Raji (cell line): ENCODE data around the gene TUT1.

Source experiments
- POLR2A ChIP-seq: IDR thresholded peaks from 2 replicates; pipeline ENCODE4 v1.6.1; 2011; ENCODE audit warnings: low read depth, low read length, control low read depth; ENCODE audit not compliant: insufficient read depth

Gene TUT1

DNA sequence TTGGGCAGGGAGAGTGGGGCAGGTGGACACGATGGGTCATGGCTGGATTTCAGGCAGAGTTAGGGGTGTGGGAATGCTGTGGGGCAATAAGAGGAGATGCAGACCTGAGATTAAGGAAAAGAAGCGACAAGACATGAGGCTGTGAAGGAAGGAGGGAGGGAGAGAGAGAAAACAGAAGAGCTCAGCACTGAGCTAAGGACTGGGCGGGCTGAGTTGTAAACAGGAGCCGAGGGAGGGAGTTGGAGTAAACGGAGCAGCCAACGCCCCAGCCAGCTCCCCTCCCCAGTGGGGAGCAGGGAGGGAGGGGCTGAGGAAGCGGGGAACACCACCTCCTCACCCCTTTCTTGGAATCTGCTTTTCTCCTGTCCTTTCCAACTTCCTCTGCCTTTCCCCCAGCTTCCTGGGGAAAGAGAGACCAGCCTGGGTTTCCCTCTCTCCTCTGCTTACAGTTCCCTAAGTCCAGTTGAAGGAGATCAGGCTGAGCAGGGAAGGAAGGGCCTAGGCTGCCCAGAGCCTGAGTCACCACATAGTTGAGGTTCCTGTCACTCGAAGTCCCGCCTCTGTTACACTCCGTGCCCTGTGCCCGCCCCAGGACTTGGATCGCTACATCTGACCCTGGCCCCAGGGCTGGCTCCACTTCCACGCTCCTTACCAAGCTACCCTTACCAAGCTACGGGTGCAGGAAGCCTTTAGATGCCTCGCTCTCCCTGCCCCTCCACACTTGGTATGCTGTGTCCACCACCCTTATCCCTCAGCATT lies 38.1 kb downstream of the TUT1 start:
- no peak for TF ChIP-seq POLR2A

DNA sequence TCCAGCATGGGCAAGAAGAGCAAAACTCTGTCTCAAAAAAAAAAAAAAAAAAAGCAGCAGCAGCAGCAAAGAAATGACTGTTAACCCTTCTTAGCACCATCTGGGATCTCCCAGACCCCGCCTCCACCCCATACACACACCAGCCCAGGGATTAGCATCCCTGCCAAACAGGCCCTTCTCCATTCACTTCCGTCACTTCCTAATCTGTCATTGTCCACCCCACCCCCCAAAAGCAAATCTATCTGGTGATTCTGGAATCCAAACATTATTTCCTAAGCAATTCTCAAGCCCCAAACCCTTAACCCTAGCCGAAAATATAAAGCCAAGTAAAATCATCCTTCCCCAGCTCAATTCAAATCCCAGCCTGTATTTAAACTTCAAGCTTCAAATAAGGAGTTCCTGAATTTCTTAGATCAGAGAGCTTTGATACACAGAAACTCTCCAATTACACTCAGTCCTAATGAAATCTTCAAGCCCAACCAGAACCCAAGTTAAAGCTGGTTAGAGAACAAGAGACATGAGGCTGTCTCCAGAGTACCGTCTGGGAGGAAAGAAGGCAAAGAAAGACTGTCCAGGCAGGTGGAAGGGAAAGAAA lies 38.7 kb downstream of the TUT1 start:
- TF ChIP-seq POLR2A, result no peak

DNA sequence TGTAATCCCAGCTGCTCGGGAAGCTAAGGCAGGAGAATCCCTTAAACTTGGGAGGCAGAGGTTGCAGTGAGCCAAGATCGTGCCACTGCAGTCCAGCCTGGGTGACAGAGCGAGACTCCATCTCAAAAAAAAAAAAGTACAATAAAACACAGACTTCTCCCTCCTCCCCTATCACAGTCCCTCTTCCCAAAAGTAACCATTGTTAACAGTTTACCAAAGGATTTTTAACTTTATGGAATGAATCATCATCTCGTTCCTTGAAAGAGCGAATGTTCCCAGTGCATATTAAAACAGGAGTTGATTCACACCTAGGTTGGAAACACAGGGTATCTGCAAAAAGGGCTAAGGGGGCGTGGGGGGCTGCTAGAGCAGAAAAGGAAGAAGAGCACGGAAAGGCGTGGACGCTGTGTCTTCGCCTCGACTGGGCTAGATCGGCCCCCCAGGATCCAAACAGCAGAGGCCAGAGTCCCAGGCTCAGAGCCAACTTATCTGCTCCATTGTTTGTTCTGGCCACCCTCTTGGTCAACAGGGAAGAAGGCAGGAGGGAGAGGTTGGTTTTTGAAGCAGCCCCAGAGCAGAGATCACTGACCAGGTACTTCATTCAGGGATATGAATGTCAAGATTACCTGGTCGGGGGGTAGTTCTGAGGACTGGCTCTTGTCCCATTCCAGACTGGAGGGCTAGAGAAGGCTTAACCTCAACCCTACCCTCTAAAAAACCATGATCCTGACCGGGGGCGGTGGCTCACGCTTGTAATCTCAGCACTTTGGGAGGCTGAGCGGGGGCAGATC lies 42.6 kb downstream of the TUT1 start:
- TF ChIP-seq POLR2A, result no peak

DNA sequence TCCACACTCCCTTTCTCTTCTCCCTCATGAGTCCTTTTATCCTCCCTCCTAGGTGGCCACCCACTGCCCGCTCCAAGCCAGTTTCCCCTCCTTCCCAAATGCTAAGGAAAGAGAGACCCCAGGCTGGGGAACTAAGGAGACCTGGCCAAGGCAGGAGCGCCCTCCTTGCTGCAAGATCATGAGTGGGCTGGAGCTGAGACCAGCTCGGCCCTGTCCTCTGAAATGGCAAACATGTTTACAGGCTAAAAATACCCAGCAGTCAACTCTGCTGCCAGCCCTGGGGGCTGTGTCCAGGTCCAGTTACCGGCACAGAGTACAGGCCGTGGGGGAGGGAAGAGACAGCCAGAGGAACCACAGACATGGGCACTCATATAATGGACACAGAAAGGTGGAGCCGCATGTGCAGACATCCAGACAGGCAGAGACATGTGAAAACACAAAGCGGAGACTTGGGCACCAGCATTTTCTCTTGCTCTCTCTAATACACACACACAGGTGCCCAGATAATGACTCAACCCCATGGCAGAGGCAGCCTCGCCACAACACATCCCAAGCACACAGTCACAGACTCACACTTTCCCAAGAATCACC lies 43.5 kb downstream of the TUT1 start:
- TF ChIP-seq POLR2A, result no peak

DNA sequence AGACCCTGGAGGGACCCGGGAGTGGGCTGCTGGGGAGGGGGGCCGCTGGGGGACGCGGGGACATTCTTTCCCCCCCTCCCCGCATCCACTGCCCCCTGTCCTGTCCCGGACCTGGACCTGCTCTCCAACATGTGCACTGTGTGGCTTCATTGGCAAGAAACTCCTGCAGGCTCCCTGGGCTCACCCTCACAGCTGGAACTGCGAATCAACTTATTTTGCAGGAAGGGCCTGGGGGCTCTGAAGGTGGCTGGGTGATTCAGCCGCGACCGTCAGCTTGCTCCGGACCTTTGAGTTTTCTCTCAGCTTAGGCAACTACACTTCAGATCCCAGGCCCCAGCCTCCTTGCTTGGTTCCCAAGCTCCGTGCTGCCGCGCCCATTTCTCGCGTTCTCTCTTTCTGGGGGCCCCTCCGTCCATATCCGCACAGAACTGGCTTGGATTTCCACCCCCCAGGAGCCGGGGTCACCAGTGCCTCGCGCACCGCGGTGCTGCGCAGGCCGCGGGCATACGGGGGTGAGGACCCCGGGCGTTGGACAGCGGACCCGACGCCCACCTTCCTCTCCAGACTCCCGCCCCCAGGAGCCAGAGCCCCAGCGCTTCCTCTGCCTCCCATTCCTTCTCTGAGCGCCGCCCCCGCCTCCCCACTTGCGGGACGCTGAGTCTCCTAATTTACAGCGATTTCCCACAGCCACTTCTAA lies 44.2 kb downstream of the TUT1 start:
- TF ChIP-seq POLR2A, result no peak

DNA sequence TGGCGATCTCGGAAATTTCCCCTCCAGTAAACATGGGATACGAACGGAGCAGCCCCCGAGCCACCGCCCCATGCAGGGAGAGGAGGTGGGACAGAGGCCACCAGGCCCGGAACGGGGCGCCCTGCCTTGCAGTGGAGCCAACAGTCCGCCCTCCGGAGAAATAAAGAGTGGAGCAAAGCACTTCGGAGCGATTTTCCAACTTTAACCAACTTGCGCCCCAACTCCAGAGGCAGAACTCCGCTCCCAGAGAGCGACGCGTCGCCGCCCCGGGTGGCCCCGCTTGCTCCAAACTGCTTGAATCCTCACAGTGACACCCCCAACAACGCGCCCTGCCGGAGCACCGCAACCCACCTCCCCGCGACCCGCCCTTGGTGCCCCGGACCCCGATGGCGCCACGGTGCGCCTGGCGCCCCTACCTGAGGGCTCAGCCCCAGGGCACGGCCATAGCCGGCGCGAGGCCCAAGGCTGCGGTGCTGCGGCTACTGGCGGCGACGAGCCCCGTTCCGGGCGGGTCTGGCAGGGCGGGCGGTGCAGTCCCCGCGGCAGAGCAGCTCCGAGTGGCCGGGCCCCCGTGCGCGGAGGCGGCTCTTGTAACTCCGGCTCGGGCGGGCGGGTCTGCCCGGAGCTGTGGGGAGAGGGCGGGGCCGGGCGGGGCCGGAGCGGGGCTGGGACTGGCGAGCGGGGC lies 44.9 kb downstream of the TUT1 start, which contains the start of gene AHNAK:
Gene AHNAK, minus strand, starts transcription at position 563 of the 685 bp plus-strand sequence. CDS start 10,708 bp downstream, outside the sequence.
- no peak for TF ChIP-seq POLR2A

DNA sequence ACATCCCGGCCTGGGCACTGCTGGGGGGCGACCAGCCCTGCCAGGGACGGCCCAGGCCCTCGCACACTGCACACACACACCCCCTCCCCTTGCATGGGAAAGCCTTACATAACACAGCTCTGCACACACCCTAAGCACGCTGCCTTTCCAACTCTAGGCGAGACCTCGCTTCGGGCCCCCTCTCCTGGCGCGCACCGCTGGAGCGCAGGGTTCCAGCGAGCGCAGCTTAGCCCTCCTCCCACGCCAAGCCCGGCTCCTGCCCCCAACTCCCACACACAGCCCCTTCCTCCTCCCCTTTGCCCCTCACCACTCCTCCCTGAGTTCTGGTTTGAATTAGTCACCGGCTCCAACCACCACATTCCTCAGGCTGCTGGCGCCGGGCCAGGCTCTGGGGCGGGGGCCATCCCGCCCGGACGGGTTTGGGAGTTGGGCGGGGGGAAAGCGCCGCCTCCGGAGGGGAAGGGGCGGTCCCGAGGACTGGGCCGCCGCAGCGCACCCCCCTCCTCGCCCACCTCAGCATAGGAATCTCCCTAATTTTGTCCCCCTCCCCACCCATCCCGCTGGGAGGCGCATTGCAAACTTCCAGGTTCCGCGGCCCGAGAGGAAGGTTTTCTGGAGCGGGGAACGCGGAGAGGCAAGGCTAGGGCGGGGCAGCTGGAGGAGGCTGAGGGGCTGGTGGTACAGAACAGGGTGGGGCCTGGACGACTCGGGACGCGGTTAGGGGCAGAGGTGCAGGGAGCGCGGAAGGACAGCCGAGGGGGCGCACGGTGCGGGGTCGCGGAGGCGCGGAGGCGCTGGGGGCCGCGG lies 45.7 kb downstream of the TUT1 start:
- no peak for TF ChIP-seq POLR2A

DNA sequence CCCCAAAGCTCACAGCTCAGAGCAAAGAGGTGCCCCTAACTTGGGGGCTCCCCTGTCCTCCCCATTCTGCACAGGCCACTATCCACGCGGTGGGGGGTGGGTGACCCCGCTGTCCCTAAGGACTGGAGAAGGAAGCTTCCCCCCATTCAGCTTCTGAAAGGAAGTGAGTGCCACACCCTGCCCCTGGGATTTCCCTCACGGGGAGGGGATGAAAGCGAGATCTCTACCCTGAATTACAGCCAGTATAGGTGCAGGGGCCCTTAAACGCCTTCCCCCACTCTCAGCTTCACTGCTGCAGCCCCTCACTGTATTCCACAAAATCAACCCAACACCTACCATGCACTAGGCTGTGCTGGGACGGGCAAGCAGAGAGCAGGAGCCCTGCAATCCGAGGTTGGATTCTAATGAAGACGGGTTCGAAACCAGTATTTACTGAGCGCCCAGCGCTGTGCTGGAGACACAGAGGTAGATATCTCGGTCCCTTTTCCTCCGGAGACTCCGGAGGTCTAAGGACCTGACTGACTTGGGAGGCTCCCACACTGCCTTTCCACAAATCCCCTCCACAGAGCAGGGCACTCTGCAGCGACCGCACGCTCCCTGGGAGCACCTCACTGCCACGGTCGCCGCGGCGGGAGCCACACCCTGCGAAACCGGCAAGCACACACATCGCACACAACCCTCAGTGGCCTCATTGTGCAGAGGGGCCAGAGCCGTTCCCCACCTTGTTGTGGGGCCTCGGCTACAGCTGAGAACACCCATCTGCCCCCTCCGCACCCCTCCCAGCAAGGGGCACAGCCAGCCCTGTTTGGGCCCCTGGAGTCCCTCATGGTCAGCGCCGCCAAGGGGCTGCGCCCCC lies 46.5 kb downstream of the TUT1 start:
- no peak for TF ChIP-seq POLR2A

DNA sequence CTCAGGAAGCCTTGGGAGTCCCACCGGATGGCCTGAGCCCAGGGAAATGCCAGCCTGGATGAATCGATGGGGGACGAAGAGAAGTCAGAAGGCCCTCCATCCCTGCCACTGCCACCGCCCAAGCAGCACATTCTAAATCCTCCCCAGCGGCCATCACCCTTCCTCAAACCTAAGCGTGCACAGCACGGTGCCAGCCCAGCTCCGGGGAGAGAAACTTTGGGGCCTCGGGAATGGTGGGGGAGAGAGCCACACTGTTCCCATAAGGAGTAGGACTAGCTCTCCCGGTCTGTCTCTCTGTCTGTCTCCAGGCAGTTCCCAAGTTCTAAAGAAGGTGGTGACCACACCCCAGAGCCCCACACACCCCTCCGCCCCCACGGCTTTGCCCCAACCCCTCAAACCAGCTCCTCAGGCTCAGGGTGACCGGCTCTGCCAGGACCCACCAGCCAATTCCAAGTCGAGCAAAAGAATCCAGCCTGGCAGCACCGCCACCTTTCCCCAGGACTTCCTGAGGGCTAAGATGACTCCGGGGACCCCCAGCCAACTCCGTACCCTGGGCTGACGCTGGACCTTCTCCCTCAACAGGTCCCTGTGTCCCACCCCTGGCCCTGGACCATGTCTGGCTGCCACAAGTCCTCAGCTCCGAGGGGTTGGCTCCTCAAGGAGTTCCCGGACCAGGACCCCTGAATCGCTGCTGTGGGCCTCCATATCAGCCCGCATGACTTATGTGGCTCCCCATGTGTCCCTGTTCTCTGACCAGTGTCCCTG lies 47.5 kb downstream of the TUT1 start:
- TF ChIP-seq POLR2A, result no peak

DNA sequence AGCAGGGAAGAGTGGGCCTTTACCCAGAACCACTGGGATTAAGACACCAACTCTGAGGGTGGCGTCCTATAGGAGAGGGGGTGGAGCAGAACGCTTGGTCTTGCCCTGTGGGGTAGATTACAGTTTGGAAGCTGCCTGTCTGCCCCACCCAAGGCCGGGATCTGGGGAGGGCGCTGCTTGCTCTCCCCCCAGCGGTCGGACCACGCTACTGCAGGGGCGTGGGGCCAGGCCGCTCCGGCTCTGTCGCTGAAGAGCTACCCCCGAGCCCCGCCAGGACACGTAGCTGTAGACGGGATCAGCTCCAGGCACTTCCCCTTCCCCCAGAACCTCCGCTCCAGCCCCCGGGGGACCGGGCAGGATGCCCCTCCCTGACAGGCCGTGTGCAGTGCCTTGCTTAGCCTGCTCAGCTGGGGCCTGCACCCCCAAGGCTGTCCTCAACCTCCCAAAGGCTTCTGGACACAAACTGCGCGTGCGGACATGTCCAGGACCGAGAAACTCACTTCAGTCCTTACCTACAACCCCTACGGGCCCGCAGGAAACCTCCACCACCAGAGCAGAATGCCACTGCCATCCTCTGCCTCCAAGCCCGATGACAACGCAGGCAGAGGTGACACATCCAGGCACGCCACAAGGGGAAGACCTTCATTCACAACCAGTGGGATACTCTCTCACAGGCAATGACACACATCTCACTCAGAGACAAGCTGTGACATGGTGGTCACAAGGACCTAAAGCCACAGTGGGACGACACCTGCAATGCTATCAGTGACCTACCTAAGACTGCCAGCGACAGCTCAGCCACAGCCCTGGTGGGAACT lies 48.4 kb downstream of the TUT1 start:
- no peak for TF ChIP-seq POLR2A

DNA sequence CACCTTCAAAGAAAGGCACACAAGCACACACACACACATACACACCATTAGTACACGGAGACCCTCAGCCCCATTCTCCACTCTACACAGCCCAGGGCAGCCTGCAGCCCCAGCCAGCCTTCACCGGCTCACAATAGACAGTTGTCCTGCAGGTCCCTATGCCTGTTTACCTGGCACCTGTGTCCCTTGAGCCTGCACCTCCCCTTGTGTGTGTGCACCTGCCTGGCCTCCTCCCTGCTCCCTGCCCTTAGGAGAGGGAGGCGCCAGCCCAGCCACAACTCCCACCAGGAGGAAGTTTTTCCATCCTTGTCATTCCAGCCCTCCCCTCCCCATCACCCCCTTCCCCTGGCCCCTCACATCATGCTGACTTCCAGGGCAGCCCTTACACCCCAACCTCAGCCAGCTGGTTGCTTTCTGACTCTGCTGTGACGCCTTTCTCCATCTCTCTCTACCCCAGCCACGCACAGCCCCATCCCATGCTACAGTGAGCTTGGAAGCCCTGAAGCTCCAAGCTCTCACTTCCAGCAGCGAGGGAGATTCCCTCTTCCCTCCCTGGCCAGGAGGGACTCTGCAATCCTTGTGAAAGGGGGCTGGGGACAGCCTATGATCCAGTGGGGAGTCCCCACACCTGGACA lies 49.1 kb downstream of the TUT1 start:
- no peak for TF ChIP-seq POLR2A
